AG04449 (cell line): ENCODE results near the gene MORN4.

Experiments used
- CTCF ChIA-PET: fragments of 350-600 bp; formaldehyde crosslinking; extraction: SDS; loops from one replicate; lab custom pipeline; 2021; ENCODE audit warnings: antibody characterized with exemption; lab: Yijun Ruan, JAX
- POLR2A ChIA-PET: fragments of 400-600, 350-600 bp; formaldehyde crosslinking; extraction: SDS; loops from one replicate; lab custom pipeline; 2020; ENCODE audit warnings: antibody characterized with exemption, inconsistent platforms; lab: Yijun Ruan, JAX
- DNase-seq: peaks from one replicate; pipeline ENCODE4 v3.0.0-alpha.2; 2010; ENCODE audit warnings: low read depth, low spot score
- H3K4me3 ChIP-seq: 2 replicates; pipeline ENCODE4 v1.5.1; 2011; ENCODE audit warnings: low read depth, mild to moderate bottlenecking, control low read depth, low read length
- TF ChIP-seq, protein P1 (sequence below): IDR thresholded peaks from one replicate; pipeline ENCODE4 v1.5.1; 2011; ENCODE audit warnings: mild to moderate bottlenecking, moderate library complexity, low read length, control low read depth, inconsistent platforms; ENCODE audit not compliant: insufficient read depth; ENCODE audit errors: missing control alignments

MORN4 gene

DNA sequence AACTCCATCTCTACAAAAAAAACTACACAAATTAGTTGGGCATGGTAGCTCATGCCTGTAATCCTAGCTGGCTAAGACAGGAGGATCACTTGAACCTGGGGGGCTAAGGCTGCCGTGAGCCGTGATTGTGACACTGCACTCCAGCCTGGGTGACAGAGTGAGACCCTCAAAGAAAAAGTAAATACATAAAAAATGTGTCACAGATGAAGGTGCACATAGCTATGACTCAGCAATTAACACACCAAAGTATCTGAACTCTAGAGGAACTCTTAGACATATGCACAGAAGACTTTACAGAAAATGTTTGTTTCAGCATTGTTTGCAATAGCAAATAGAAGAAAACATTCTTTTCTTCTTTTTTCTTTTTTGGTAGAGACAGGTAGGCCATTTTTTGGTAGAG, 35.5 kb downstream of the MORN4 start:
- TF ChIP-seq, protein P1, sequence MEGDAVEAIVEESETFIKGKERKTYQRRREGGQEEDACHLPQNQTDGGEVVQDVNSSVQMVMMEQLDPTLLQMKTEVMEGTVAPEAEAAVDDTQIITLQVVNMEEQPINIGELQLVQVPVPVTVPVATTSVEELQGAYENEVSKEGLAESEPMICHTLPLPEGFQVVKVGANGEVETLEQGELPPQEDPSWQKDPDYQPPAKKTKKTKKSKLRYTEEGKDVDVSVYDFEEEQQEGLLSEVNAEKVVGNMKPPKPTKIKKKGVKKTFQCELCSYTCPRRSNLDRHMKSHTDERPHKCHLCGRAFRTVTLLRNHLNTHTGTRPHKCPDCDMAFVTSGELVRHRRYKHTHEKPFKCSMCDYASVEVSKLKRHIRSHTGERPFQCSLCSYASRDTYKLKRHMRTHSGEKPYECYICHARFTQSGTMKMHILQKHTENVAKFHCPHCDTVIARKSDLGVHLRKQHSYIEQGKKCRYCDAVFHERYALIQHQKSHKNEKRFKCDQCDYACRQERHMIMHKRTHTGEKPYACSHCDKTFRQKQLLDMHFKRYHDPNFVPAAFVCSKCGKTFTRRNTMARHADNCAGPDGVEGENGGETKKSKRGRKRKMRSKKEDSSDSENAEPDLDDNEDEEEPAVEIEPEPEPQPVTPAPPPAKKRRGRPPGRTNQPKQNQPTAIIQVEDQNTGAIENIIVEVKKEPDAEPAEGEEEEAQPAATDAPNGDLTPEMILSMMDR = no peak
- CTCF ChIA-PET = interaction anchor here (0.7 to 4.3 kb wide), 5 partner anchors 14 to 104 kb away, joined by 3 to 35 read pairs (median 3); partner anchors contain the start of gene ANKRD2
- no peak overlapping the region for H3K4me3 ChIP-seq
- POLR2A ChIA-PET = no interaction called here
- DNase-seq = no peak

DNA sequence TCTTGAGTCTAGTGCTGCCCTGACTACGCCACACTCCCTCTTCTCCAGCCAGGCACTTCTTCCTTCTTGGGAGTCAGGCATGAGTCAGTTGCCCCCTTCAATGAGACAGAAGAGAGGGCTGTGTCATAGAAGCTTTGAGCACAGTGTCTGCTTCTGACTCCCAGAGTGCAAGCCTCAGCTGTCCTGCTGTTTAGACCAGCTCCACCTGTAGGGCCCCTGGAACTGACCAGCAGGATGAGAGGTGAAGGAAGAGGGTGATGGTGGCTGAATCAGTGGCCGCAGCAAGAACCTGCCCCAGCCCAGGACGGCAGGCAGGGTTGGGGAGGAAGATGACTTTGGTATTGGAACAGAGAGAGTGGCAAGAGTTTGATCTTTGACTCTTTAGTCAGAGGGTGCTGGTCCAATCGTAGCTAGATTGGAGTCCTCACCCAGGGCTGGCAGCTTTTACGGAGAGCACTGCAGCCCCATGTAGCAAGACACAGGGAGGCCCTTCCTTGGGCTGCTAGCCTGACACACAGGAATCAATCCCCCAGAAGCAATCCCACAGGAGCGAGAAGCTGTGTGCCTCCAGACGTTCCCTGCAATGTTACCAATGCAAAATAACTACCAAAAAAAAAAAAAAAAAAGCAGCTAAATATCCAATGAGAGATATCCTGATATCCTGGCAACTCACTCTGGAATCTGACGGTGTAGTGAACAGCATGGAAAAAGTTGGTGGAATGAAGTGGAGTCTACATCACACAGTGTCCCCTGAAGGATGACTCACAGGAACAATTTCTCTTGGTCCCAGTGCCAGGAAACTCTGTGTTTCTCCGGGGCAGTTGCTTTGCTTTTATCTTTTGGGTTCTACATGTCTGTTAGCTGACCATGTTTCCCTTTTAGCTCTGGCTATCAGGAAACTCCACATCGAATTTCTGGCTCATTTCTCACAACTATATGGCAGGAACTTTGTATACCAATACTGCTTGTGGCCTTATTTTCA, 36.9 kb downstream of the MORN4 start:
- ChIA-PET POLR2A (interaction anchor here (0.6 kb wide), 3 partner anchors 10 to 117 kb away, joined by 3 read pairs; no protein-coding TSS in a partner anchor), CTCF (interaction anchor here (0.8 to 4.3 kb wide), 9 partner anchors 9 to 190 kb away, joined by 3 to 35 read pairs (median 4); partner anchors contain the start of genes ANKRD2 and HOGA1)
- no peak overlapping the region for H3K4me3 ChIP-seq
- peak; percentile 53 for DNase-seq
- TF ChIP-seq, protein P1 = no peak

DNA sequence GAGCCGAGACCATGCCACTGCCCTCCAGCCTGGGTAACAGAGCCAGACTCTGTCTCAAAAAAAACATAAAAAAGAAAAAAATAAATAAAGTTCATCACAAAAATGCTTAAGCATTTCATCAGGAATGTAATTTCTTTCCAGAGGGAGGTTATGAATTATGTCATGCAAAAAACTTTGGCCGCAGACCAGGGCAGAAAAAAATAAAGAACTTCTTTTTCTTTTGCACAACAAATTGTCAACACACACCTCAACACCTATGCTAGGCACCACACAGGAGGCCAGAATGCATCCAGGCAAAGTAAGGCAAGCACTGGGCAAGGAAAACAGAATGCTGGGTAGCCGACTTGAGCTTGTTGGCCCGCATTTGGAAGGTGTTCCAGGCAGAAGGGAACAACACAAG, 39.9 kb downstream of the MORN4 start:
- H3K4me3 ChIP-seq = no peak overlapping the region
- no peak for DNase-seq
- CTCF ChIA-PET = interaction anchor here (1.8 to 5.7 kb wide), 3 partner anchors 14 to 22 kb away, joined by 4 to 32 read pairs (median 7); partner anchors contain the start of gene ANKRD2
- TF ChIP-seq, protein P1 = no peak
- POLR2A ChIA-PET = no interaction called here

DNA sequence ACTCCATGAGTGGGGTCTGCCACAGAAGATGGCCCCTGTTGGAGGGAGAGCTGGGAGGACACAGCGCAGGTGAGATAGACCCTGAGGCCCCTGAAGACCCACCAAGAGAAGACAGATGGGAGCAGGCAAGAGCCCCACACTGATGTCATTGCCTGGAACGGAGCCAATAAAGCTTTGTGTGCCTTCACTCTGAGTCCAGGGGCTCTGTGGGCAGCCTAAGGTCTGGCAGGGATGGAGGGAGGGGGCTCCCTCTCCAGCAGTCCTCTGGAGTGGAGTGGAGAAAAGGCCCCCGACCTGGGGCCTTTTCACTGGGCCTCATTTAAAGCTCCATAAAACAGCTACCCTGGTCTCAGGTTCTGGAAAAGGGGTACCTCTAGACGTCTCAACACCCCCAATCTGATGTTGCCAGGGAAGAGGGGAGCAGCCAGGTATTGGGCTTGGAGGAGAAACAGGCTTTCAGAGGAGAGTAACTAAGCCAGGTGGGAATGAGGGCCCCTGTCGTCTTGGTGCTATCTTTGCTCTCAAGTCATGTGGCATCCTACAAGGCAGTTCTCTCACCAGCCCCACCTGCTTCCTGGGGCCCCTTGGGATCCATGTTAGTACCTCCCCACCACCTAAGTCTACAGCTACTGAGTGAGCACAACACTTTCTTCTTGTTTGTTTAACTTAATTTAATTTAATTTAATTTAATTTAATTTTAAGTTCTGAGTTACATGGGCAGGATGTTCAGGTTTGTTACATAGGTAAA, 42.4 kb downstream of the MORN4 start:
- DNase-seq = no peak
- H3K4me3 ChIP-seq = no peak overlapping the region
- POLR2A ChIA-PET = no interaction called here
- TF ChIP-seq, protein P1 = no peak
- CTCF ChIA-PET = interaction anchor here (0.6 to 5.7 kb wide), 7 partner anchors 15 to 126 kb away, joined by 3 to 32 read pairs (median 4); partner anchors contain the start of gene ANKRD2

DNA sequence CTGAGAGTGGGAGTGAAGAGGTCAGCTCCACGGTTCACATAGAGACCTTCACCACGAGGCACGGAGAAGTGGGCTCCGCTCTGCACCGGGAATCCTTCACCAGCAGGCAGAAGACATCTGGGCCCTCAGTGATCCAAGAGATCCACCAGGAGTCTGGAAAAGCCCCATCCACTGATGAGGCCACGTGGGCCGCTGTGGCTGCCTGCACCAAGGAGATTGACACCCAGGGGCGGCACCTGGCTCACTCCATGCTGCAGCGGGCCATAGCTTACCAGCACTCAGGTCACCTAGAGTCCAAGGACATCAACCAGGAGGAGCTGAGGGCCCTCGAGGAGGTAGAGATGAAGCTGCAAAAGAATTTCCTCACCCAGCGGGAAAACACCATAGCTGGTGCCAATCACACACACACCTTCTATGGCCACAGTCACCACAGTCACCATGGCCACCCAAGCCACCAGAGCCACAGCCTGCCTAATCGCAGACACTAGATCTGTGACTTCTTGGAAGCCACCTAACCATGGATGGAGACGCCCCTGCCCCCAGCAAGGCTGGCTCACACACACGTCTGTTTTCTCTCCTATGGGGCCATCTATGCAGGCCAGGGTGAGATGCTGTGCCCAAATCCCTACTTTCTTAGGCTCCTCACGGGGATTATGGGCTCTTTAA, 43.1 kb downstream of the MORN4 start:
- POLR2A ChIA-PET = no interaction called here
- TF ChIP-seq, protein P1 = no peak
- DNase-seq = no peak
- H3K4me3 ChIP-seq = no peak overlapping the region
- CTCF ChIA-PET = interaction anchor here (0.6 to 5.7 kb wide), 6 partner anchors 15 to 37 kb away, joined by 3 to 32 read pairs (median 4); partner anchors contain the start of gene ANKRD2
